NOMO-1 (cell line): Measurements from ENCODE around the gene RBFOX1.

ENCODE experiments used
- DNase-seq, 2 experiments: peaks; one replicate each; lab custom pipeline; 2025; ENCODE audit not compliant: unreplicated experiment in 2 of 2; lab: John Stamatoyannopoulos, UW

The RBFOX1 gene

GRCh38 chr16:7366993-7367880, 34.6 kb downstream of the RBFOX1 start:
- DNase-seq = no peak

GRCh38 chr16:7369204-7369603, 36.6 kb downstream of the RBFOX1 start:
- DNase-seq = no peak

- DNase-seq = no peak
These were observed 39.5 kb downstream of the RBFOX1 start for GRCh38 chr16:7372095-7372494.

DNA sequence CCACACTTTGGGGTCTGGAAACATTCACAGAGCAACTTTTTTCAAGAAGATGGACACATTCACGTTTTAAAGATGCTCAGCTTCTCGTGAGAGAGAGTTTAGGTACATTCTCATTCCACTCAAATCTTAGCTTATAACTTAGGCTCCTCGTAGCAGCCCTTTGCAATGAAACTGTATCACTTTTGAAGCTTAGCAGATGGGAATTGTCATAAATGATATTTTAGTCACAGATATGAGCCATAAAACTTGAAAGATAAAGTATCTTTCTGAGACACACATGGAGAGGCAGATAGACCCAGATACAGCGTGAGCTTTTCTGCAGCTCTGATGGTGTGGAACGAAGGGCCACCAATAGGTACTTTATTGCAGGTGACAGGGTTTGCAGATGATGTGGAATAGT, 41.1 kb downstream of the RBFOX1 start:
- DNase-seq = no peak

GRCh38 chr16:7374614-7375174, 42.0 kb downstream of the RBFOX1 start:
- no peak for DNase-seq

DNA sequence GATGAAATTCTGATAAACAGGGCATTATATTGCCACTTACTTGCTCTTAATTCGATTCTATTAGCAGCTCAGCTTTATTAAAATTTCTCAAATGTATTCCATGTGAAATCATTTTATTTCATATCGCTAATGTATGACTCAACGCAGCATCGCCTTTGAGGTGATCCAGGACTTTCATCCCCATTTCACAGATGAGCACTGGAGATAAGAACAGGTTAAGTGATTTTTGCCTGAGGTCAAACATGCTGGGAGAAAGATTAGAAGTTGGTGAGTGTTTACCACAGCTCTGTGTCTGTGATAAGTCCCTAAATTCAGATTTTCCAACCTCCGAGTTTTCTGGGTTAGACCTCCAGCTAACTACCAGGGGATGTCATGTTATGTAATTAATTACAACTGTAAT, 43.6 kb downstream of the RBFOX1 start:
- DNase-seq = no peak

GRCh38 chr16:7377231-7377630, 44.6 kb downstream of the RBFOX1 start:
- no peak for DNase-seq

- DNase-seq = no peak
These were observed 45.5 kb downstream of the RBFOX1 start for GRCh38 chr16:7378024-7378695.

DNA sequence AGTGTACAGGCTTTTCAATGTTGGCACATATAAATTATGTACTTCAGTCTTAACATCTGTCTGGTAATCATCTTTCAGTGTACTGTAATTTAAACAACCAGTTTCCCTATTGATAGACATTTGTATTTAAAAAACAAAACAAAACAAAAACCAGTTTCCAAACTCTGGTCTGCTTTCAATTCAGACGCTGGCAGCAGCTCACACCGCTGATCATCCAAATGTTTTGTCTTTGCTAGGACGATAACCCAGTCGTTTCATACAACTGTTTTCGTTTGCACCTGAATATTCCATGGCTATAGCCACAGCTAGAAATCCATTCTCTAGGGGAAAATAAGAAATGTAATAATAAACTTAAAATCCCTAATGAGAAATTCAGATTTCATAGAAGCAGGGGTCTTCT, 47.8 kb downstream of the RBFOX1 start:
- no peak for DNase-seq

DNA sequence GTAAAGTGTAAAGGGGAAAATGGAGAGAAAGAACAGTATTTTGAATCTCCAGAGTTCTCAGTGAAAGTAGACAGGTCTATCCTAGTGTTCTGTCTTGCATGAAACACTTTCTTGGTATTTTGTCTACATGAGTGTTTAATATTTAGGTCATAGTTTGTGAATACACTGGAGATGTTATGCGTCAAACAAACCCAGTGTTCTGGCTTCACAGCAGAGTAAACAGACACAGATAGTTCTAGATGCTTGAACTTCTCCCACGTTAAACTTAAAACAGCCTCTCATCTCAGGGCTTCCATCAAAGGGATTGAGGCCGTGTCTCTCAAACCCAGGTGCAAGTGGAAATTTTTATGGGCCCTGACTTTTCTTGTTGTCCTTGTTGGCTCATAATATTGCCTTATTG, 48.3 kb downstream of the RBFOX1 start:
- no peak for DNase-seq

DNA sequence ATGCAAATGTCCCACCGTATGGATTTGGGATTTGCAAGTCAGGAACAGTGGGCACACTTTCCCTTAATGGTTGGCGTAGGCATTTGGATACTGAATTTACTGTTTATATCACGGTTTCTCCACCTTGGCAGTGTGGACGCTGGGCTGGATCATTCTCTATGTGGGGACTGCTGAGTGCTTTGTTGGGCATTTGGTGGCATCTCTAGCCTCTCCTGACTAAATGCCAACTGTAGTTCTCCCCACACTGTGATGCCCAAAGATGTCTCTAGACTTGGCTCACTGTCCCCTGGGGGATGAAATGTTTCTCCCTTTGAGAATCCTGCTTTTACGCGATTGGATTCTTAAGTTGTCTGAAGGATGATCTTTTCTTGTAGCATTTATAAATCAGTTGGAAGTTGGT, 49.0 kb downstream of the RBFOX1 start:
- no peak for DNase-seq

DNA sequence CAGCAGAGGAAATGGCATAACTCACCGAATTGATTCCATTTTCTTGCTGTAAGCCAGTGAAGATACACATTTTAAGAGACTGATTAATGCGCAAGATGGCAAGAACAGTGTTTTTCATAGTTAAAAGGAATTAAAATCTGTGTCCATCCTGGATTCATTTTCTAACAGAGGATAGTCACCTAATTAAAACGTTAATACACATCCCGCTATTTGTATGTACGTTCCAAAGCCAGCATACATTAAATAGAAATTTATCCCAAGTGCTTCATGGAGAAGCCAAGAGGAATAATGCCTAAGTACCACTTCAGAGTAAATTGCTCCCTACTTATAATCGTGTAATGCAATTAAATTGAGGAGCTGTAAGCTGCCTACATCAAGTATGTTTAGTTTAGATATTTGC, 49.9 kb downstream of the RBFOX1 start:
- no peak for DNase-seq

DNA sequence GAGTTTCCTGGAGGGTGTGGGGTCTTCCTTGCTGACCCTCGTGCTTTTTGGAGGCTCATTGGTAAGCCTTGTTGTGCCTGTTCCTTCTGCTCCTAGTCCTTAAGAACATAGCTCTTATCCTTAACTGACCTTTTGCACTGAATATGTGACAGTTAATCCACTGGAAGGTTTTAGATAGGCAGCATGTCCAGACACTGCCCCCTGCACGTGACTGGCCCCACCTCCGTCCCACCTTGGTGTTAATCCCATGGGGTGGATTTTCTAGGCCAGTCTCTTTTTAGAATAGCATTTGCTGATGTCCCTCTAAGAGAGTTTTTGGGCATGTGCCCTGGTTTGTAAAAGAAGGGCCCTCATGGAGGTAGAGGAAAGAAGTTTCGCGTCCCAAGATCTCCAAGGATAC, 58.3 kb downstream of the RBFOX1 start:
- no peak for DNase-seq

DNA sequence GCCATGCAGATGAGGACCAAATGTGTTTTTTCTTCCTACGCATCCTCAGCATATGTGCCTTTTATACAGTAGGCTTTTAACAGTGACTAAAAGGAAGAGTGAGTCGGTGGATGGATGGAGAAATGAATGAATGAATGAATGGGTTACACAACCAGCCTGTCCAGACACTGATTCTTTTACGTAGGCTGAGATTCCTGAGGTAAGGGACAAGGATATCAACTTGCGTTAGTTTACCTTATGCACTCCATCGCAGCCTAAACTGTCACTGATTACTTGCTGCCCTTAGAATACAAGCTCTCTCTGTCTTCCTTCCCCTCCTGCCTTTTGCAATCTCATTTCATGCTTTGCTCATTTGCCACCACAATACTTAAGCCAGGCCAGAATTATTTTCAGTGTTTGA, 59.0 kb downstream of the RBFOX1 start:
- no peak for DNase-seq

- no peak for DNase-seq
These were observed 59.6 kb downstream of the RBFOX1 start for GRCh38 chr16:7392206-7392605.

DNA sequence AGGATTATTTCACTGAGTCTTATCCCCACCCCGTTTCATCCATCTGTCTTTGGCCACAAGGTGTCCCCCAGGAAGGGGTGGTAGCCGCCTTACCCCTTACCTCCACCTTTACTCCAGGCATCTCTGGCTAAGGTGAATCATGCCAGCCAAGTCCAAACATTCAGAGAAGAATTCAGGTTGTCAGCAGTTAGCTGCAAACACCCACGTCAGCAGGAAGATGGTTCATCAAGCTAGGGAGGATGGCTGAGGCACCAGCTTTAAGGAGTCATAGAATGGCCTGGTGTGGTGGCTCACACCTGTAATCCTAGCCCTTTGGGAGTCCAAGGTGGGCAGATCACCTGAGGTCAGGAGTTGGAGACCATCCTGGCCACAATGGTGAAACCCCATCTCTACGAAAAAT, 61.0 kb downstream of the RBFOX1 start:
- no peak for DNase-seq

- no peak for DNase-seq
These were observed 62.2 kb downstream of the RBFOX1 start for GRCh38 chr16:7394720-7395336.

GRCh38 chr16:7397901-7398300, 65.3 kb downstream of the RBFOX1 start:
- DNase-seq = no peak

DNA sequence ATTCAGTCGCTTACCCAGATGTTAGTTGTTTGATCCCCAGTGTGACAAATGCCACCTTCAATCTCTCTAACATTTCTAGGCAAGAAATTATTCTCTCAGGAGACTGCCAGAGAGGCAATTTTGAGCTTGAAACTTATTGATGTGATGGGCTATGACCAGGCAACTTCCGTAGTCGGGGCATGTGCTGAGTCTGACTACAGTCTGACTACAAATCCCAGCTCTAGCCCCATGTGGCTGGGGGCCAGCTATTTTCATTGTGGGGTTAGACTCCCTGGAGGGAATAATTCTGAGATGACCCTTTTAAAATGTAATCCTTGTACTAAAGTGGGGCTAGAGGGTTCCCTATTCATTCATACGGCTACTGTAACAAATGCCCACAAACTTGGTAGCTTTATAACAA, 65.9 kb downstream of the RBFOX1 start:
- DNase-seq = no peak

GRCh38 chr16:7399296-7399695, 66.7 kb downstream of the RBFOX1 start:
- DNase-seq = no peak

DNA sequence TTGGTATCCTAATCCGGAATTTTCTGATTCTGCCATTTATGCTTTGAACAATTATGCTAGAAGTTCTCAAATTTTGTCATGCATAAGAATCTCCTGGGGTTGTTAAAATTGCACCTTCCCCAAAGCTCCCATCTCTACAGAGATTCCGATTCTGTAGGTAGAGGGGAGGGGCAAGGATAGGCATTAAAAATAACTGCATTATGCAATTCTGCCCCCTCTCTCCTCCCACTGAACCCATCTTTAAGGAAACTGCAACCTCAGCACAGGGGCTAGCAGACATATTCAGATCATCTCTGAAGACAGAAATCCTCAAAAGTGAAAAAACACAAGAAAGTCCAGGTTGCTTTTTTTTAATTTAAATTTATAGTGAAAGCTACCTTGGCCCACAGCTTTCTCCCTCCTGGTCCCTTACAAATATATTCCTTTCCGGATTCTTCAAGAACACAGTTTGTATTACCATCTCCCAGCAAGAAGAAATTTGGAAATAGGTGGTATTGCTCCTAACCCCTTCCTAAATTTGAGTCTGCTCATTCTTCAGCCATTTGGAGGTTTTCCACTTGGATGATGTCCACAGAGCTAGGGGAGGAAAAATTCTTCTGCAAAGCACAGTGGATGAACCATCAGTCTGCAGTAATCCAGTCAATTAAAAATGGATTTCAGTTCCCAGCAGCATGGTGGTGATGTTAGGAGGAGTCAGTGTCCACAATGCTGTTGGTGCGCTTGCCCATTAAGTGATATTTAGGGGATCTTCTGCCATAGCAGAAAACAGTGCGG, 67.7 kb downstream of the RBFOX1 start:
- DNase-seq = no peak
